Measurements from ENCODE around the gene TNFRSF19. TPM values are rescaled to one million over a fixed set of nuclear protein-coding genes. Genes with fewer than 3 reads are reported as not detected.

TNFRSF19 gene
- total and polyA plus RNA-seq, 2 of the 4 experiments (the other 2 are of a cell fraction) = 18.6 to 26.3 TPM

DNA sequence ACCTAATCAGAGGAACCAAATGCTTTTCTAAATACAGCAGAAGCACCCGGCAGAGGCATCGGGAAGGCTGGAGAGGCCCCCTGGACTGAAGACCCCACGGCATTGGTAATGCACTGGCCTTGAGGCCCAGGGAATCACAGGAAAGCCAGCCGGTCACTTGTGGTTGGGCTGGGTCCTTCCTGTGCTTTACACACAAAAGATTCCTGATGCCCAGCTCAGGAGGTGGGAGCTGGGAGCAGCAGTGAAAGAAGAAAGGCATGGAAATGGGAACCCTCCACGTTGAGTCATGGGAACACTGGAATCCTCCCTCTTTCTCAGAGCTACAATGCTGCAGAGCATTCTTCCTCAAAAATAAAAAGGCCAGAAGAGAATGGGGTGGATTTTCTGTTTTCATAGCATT lies 126.4 kb downstream of the TNFRSF19 start:
- ATAC-seq (ENCODE audit: low read depth) = peak; percentile 27; the same call in 1 of the 2 replicates
- H2BK5ac ChIP-seq (ENCODE audit: low read depth, low read length, poor library complexity, severe bottlenecking) = no peak overlapping the region
- no peaks in the 10 kb centered on the region for H3K9me3 ChIP-seq (ENCODE audit: control insufficient read depth, insufficient read depth, low read length)
- H3K18ac ChIP-seq (ENCODE audit: low read depth, low read length) = peak overlapping the region; percentile 39; the same call in 1 of the 2 replicates
- peak overlapping the region; percentile 67; the same call in 1 of the 2 replicates for H2AK5ac ChIP-seq (ENCODE audit: low read depth, low read length)
- no TSS peak for BruUV-seq (replicated peaks)
- no peaks in the 10 kb centered on the region for H3K9me1 ChIP-seq (ENCODE audit: insufficient read depth, low read length)
- H4K8ac ChIP-seq (ENCODE audit: low read depth in 2 of 2, low read length in 2 of 2) = no peak overlapping the region; a peak in 1 of 4 replicates
- TF ChIP-seq, protein P1, sequence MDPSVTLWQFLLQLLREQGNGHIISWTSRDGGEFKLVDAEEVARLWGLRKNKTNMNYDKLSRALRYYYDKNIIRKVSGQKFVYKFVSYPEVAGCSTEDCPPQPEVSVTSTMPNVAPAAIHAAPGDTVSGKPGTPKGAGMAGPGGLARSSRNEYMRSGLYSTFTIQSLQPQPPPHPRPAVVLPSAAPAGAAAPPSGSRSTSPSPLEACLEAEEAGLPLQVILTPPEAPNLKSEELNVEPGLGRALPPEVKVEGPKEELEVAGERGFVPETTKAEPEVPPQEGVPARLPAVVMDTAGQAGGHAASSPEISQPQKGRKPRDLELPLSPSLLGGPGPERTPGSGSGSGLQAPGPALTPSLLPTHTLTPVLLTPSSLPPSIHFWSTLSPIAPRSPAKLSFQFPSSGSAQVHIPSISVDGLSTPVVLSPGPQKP (IDR thresholded peaks at IDR 0.05; ENCODE audit: borderline replicate concordance, low read depth, low read length) = no peak
- TF ChIP-seq BHLHE40 (IDR thresholded peaks at IDR 0.05; ENCODE audit: low read depth, low read length) = no peak
- no peak for TF ChIP-seq MAZ (IDR thresholded peaks at IDR 0.05; ENCODE audit: borderline replicate concordance, low read depth, low read length)
- TF ChIP-seq, protein P2, sequence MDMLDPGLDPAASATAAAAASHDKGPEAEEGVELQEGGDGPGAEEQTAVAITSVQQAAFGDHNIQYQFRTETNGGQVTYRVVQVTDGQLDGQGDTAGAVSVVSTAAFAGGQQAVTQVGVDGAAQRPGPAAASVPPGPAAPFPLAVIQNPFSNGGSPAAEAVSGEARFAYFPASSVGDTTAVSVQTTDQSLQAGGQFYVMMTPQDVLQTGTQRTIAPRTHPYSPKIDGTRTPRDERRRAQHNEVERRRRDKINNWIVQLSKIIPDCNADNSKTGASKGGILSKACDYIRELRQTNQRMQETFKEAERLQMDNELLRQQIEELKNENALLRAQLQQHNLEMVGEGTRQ (IDR thresholded peaks at IDR 0.05; ENCODE audit: low read depth, low read length) = no peak
- TF ChIP-seq POLR2A (IDR thresholded peaks at IDR 0.05; ENCODE audit: low read depth, low read length) = no peak
- no peak for TF ChIP-seq CHD1 (IDR thresholded peaks at IDR 0.05; ENCODE audit: low read depth, low read length)
- TF ChIP-seq RAD21 (IDR thresholded peaks at IDR 0.05; ENCODE audit: low read length) = no peak
- TF ChIP-seq MAFK (IDR thresholded peaks at IDR 0.05; ENCODE audit: low read depth, low read length) = no peak
- no peak for TF ChIP-seq MXI1 (IDR thresholded peaks at IDR 0.05; ENCODE audit: borderline replicate concordance, low read depth, low read length)
- TF ChIP-seq RCOR1 (IDR thresholded peaks at IDR 0.05; ENCODE audit: insufficient replicate concordance, low read length) = no peak
- no peak for TF ChIP-seq NFE2L2 (IDR thresholded peaks at IDR 0.05; ENCODE audit: low read depth, low read length)
- TF ChIP-seq, protein P3, sequence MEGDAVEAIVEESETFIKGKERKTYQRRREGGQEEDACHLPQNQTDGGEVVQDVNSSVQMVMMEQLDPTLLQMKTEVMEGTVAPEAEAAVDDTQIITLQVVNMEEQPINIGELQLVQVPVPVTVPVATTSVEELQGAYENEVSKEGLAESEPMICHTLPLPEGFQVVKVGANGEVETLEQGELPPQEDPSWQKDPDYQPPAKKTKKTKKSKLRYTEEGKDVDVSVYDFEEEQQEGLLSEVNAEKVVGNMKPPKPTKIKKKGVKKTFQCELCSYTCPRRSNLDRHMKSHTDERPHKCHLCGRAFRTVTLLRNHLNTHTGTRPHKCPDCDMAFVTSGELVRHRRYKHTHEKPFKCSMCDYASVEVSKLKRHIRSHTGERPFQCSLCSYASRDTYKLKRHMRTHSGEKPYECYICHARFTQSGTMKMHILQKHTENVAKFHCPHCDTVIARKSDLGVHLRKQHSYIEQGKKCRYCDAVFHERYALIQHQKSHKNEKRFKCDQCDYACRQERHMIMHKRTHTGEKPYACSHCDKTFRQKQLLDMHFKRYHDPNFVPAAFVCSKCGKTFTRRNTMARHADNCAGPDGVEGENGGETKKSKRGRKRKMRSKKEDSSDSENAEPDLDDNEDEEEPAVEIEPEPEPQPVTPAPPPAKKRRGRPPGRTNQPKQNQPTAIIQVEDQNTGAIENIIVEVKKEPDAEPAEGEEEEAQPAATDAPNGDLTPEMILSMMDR (conservative IDR thresholded peaks at IDR 0.05; ENCODE audit: low read depth, low read length) = no peak
- TF ChIP-seq FOS (IDR thresholded peaks at IDR 0.05; ENCODE audit: low read depth, low read length) = no peak
- H4K20me1 ChIP-seq (ENCODE audit: insufficient read depth, low read length) = no peaks in the 10 kb centered on the region
- peaks cover 8% of the 10 kb centered on the region for H3K4me1 ChIP-seq (ENCODE audit: control insufficient read depth, insufficient read depth, low read length)
- H3K56ac ChIP-seq (ENCODE audit: extremely low read depth, insufficient read depth, low read length) = no peak overlapping the region
- peak overlapping the region; percentile 82; the same call in 1 of the 3 replicates for H2BK15ac ChIP-seq (ENCODE audit: low read depth, low read length)
- no peak overlapping the region for H3K9ac ChIP-seq (ENCODE audit: low read depth, low read length)
- no peaks in the 10 kb centered on the region for H3K36me3 ChIP-seq (ENCODE audit: control insufficient read depth, insufficient read depth, low read length)
- no peaks in the 10 kb centered on the region for H3K27me3 ChIP-seq (ENCODE audit: control insufficient read depth, insufficient read depth, low read length)
- dilution Hi-C loops (cut with HindIII; ENCODE audit: low sequenced_read_pairs, unreplicated experiment) (no loop called here), in situ Hi-C loops (cut with MboI; ENCODE audit: low sequenced_read_pairs) (no loop called here), intact Hi-C loops (cut with micrococcal nuclease) (no loop called here)
- H3K4ac ChIP-seq (ENCODE audit: low read depth, low read length) = peak overlapping the region; percentile 77
- no peak overlapping the region for H3K4me2 ChIP-seq (ENCODE audit: low read depth, low read length)
- peak overlapping the region; percentile 74 for H2AFZ ChIP-seq (replicated peaks; ENCODE audit: low read length, poor library complexity)
- no peak overlapping the region for H3K27ac ChIP-seq (ENCODE audit: insufficient read depth, low read length)
- H3K14ac ChIP-seq (replicated peaks; ENCODE audit: low read depth, low read length) = no peak overlapping the region
- peak overlapping the region; percentile 19 for H4K5ac ChIP-seq (ENCODE audit: low read depth, low read length)
- no peaks in the 10 kb centered on the region for H3K79me1 ChIP-seq (ENCODE audit: low read depth in 1 of 2, low read length in 2 of 2)
- no peak overlapping the region for H4K91ac ChIP-seq (ENCODE audit: insufficient read depth, low read depth, low read length)
- CTCF ChIA-PET = no interaction called here
- H2BK120ac ChIP-seq (ENCODE audit: low read depth, low read length) = peak overlapping the region; percentile 77; the same call in 1 of the 2 replicates
- H3K4me3 ChIP-seq (ENCODE audit: insufficient read depth, low read depth, low read length) = no peak overlapping the region
- WGBS, 2 experiments (ENCODE audit: extremely low coverage in 2 of 2, insufficient read length in 1 of 2) = 88% methylated on average over 3 of the region's 5 CpGs; no CpG with 5 or more reads in 1 of the 2 experiments
- POLR2A ChIA-PET (ENCODE audit: unreplicated experiment) = no interaction called here
- no peak overlapping the region for H3K23ac ChIP-seq (ENCODE audit: low read depth, low read length)
- peak overlapping the region; percentile 85 for H2AK9ac ChIP-seq (replicated peaks; ENCODE audit: low read depth, low read length, poor library complexity)
- 0 out of 2 replicates have a peak overlapping the region, but pooled peaks have one; percentile 45 for H2BK20ac ChIP-seq (ENCODE audit: low read depth, low read length)
- peak; percentile 29 for DNase-seq

Data from IMR-90 (cell line).